ENCODE data around the gene CHST11.

- TF ChIP-seq POLR2A (IDR thresholded peaks at IDR 0.05; ENCODE audit: low read depth), result no peak
- no peak for TF ChIP-seq POLR2AphosphoS5 (IDR thresholded peaks at IDR 0.05)
Observed at GRCh38 chr12:104569346-104570173, 112.8 kb downstream of the CHST11 start.

All from esophagus muscularis mucosa (tissue), 2 donors.